NCI-H1417 (cell line): ENCODE data around the gene CCDC39.
A peak's percentile ranks its signal among the peaks of the same experiment; 100 is the strongest.

ENCODE experiments used
- DNase-seq, 3 experiments: peaks; one replicate each; lab custom pipeline; 2025; lab: John Stamatoyannopoulos, UW

CCDC39 gene

DNA sequence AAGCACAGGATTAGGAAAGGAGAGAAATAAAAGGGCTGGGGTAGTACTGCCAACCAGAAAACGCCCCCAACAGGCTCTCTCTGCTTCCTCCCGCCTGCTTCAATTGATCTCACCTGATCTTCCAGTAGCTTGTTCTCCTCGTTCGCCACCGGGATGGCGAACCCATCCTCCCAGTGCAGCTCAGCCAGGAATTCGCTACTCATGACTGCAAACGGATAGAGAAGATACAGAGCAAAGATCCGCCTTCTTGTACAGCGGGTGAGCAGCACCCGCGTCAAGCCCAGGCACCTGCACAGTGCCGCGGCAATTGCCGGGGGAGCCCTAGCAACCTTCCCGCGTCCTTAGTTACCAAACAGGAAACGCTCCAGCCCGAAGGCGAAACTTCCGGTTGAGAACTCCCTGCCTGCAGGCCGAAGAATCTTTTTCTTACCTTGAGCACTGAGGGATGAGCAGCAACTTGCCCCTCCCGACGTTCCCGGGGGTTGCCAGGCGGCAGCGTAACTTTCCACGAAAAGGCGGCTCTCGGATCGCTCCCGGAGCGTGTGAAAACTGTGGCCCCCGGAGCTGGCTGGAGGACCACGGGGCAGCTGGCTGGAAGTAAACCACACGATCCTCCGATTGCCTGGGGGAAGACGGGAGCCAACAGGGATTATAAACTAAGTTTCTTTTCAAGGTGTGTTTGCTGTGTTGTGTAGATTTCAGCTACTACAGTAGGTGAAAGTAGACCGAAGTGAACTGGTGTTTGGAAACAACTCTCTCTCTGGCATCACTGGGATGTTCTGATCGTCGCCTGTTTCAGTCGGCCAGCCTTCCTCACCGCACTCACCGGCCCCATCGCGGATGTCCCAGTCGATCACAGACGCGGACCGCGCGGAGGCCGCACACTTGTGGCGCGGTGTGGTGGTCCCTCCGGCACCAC is at the start of gene CCDC39:
Gene CCDC39, minus strand, starts transcription at position 312 of the 919 bp plus-strand sequence. Its CDS starts 109 bp downstream, at position 203.
- peak; percentile 91 to 98 (median 97) for DNase-seq

DNA sequence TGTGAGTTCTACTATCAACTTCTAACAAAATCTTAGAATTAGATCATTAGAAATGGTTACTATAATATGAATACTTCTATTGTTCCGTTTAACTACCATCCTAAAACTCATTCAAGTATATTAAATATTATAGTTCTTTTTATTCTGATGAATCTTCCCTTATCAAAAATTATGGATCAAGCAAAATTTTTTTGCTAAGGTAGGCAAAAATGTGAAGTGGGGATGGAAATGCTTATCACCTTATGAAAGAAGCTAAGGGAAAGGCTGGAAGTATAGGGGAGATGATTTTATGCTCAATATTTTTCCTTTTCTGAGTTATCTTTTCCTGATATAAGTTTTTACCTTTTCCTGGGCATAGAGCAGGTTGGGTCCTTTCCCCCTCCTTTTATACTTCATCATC is 40.7 kb upstream of the CCDC39 start:
- DNase-seq = no peak

DNA sequence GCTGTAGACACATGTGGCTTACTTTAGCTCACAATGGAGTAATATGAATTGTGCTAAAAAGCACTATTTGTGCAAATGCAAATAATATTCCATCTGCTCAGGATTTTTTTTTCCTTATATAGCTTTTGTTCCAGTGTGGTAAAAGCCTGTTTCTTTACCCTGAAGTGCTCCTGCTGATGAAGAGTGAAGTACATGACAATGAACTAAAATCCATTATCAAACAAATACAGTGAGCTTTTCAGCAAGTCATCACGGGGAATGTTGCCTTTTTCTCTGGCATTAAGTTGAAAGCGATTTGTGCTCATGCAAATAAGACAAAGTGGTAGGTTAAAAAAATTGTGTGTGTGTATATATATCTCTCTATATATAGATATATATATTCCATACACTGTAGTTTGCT is 28.6 kb upstream of the CCDC39 start:
- DNase-seq = peak in 1 of 3 experiments; percentile 25

DNA sequence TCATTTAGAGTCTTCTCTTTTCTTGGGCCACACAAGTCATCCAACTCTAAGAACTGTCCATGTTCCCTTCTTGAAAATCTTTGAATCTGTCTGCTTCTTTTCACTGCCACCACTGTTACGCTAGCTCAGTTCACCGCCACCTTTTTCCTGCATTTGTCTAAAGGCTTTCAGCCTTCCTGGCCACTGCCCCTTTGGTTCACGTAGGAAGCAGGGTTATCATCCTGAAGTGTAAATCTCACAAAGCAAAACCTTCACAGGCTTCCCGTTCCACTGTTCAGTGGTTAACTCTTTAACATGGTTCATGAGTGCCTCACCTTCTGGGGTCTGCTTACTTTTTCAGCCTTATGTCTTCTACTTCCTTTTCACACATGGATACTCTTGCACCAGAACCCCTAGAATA is 26.3 kb upstream of the CCDC39 start:
- DNase-seq = no peak

DNA sequence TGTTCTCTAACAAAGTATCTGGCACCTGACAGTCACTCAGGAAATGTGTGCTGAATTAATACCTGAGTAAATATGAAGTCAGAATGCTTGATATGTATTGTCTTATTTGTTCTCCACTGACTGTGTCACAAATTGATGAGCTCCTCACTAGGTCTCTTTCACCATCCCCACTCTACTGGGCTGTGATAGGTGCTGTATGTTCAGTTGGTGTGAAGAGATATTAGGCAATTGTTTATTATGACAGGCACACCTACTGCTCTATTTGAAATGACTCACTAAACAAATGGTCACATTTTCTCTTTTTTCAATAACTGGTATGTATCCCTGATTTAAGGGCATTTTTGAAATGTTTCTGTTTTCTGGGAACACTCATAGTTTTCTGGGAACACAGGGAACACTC is 25.2 kb upstream of the CCDC39 start:
- DNase-seq = peak in 1 of 3 experiments; percentile 20

- no peak for DNase-seq
Observed at GRCh38 chr3:180700941-180701340, 21.7 kb upstream of the CCDC39 start.

GRCh38 chr3:180698760-180699270 is 19.5 kb upstream of the CCDC39 start:
- peak in 1 of 3 experiments; percentile 27 for DNase-seq

DNA sequence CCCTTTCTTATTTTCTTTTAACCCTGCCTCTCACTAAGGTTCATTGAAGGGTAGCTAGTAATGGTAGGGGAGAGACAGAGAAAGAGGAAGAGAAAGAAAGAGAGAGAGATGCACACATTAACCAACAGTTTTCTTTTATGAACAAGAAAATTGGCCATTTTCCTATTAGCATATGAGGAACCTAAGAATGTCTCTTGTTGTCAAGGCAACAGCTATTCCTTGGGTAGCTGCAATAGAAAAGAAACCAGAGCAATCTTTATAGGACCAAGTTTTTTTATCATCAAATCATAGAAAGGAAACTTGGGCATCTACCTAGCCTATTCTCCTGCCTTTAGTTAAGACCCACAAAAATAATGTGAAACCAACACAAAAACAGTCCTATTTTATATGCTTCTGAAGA is 15.0 kb upstream of the CCDC39 start:
- no peak for DNase-seq

DNA sequence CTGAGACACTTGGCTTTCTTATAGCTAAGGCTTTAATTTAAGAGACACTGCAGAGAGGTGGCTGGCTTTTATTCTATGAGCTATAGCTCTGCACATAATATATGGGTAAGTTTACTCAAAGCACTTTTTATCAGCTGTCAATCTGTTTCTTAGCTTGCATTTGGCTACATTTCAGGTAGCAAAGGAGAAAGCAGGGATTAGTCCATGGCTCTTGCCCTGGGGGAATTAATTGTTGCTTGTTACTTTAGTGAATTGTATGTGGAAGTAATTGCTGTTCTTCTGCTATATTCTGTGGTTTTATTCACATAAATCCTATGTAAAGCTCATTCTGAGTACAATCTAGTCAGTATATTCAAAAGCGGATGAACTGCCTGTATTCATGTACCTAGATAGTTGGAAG is 14.4 kb upstream of the CCDC39 start:
- DNase-seq = peak in 2 of 3 experiments; percentile 33 to 68

- peak in 1 of 3 experiments; percentile 74 for DNase-seq
Observed at GRCh38 chr3:180690061-180690460, 10.8 kb upstream of the CCDC39 start.

DNA sequence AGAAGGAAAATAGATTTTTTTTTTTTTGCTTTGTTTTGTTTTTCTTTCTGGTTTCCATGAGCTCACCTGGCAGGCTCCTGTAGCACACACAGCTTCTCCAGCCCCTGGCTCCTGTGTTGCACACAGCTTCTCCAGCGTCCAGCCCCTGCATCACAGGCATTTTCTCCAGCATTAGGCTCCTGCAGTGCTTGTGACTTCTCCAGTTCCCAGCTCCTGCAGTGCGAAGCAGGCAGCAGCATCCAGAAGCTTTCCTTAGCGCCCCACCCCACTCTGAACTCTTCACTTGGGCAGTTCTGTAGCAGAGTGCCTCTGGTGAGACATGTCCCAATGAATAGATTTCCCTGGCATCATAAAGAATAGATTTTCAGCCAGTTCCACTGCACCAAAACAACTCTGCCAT is 5.5 kb upstream of the CCDC39 start:
- DNase-seq = peak in 2 of 3 experiments; percentile 19 to 57

GRCh38 chr3:180683816-180684215 is 4.5 kb upstream of the CCDC39 start:
- DNase-seq = no peak

- DNase-seq = peak; percentile 50 to 95 (median 93)
Observed at GRCh38 chr3:180680097-180680430, 775 bp upstream of the CCDC39 start.

GRCh38 chr3:180678231-180678630 is 1.1 kb downstream of the CCDC39 start:
- no peak for DNase-seq

GRCh38 chr3:180661444-180661843 is 17.8 kb downstream of the CCDC39 start:
- no peak for DNase-seq

DNA sequence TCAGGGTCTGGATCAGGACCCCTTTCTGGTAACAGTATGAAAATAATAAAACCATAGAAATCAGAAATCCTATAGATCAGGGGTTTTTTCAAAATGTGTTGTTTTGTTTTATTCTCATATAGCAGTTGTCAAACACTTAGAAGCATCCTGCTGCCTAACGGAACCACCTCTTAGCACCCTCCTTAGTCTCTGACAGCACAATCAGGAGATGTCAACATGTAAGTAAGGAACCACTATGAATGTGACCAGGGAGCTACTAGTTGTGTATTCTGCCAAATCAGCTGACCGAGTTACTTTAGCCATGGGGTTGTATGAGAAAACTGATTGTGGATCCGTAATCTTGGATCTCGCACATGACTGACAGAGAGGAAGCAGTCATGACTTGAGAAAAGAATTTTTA is 22.2 kb downstream of the CCDC39 start:
- DNase-seq = no peak

DNA sequence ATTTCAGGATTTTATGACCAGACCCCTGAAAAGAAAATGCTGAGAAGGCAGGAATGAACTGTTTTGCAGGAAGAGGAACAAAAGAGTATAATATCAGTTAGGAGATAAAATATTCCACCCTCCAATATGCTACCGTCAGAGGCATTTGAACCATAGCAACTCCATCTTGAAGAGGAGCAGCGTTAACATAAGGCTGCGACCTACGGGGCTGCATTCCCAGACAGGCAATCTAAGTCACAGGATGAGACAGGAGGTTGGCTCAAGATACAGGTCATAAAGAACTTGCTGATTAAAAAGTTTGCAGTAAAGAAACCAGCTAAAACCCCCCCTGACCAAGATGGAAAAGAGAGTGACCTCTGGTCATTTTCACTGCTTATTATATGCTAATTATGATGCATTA is 22.9 kb downstream of the CCDC39 start:
- DNase-seq = no peak

GRCh38 chr3:180646187-180646790 is 33.0 kb downstream of the CCDC39 start:
- peak in 1 of 3 experiments; percentile 36 for DNase-seq

DNA sequence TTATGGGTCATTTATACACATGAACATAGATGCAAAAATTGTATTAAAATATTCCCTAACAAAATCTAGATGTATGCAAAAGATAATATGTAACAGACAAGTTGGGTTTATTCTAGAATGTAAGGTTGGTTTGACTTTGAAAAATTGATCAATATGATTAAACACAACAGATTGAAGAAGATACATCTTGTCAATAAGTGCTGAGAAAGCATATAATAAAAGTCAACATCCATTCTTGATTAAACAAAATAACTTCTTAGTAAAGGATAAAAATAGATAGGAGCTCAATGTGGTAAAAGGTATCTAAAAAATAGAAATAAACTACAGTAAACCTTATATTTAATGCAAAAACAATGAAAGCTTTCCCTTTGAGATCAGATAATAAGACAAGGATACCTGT is 38.3 kb downstream of the CCDC39 start:
- DNase-seq = no peak

DNA sequence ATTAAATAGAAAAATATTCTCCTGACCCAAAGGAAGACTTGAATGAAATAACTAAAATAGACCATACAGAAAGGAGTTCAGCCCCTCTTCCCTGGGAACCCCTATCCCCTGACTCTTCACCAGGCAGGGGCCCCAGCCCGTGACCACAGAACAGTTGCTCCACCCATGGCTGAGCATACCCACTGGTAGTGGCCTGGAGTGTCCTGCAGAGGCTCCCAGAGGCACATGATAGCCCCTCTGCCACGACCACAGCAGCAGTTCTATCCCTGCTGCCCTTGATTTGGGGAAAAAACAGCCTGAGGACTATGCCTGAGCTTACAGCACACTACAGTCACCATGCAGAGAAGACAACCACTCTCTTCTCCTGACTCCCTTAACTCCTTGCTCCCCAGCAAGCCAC is 45.6 kb downstream of the CCDC39 start:
- DNase-seq = peak in 2 of 3 experiments; percentile 6 to 31

- DNase-seq = peak in 1 of 3 experiments; percentile 14
Observed at GRCh38 chr3:180631317-180631716, 48.0 kb downstream of the CCDC39 start.

- DNase-seq = no peak
Observed at GRCh38 chr3:180630371-180630770, 48.9 kb downstream of the CCDC39 start.

- DNase-seq = no peak
Observed at GRCh38 chr3:180626844-180627243, 52.4 kb downstream of the CCDC39 start.
